Embryonic facial prominence (tissue), 1 donor: Measurements from ENCODE around the gene TRMT10B.

Experiments
- DNase-seq: peaks from one replicate; pipeline ENCODE4 v3.0.0-alpha.2; 2016; ENCODE audit errors: extremely low spot score

TRMT10B gene

DNA sequence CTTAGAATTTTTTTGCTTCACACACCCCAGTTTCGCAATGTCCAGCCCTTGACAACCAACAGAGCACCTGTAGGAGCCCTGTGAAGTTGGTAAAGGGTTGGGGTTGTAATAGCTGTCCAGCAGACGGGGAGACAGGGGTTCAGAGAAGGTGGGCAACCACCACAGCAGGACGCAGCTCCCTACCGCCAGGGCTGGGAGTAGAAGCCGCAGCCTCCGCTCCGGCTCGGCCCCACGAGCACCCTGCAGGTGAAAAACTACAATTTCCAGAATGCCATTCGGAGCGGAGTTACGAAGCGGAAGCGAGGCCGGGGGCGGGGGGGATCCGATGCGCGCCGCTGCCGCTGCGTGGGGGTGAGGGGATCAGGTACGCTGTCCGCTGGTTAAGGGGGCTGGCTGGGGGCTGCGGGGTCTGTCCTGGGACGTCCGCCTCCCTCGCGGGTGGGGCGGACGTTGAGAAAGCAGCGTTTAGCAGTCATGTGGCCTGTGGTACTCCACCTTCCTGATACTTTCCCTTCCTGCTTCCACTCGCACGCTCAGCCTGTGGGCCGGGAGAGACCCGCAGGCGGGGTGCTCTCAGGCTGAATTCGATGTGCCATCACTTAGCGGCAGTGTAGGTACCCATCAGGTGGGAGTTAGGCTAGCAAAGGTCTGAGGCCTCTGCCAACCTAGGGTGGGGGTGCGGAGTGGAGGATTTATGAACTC lies at the start of gene TRMT10B:
Gene TRMT10B, plus strand, starts transcription at position 317 of the 702 bp plus-strand sequence. CDS start 8,127 bp downstream, outside the sequence.
- peak; percentile 45 for DNase-seq

DNA sequence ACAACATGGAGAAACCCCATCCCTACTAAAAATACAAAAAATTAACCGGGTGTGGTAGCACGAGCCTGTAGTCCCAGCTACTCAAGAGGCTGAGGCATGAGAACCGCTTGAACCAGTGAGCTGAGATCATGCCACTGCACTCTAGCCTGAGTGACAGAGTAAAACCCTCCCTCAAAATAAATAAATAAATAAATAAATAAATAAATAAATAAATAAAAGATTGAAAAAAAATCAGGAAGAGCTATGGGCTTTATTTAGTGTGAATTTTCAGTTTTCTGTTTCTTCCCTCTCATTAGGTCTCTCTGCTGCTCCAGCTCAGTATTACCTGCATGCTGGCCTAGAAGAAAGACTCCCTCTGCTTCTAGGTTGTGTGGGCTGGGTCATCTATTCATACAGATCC lies 47.8 kb upstream of the TRMT10B start:
- no peak for DNase-seq

DNA sequence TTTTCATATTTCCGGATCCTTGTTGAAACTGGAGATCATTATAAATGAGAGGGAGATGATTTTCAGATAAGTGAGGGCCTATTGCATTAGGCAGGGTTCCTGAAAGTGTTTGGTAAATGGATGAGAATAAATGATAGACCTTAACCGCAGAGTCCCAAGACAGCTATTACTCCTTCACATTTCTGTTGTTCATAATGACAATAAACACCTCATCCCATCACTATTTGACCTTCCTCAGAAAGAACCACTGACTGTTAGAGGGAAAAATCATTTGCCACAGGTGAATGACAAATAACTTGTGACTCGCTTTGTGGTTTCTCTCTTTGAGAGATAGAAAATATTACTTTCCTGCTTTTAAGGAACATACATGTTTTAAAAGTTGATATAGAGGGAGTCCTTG lies 47.3 kb upstream of the TRMT10B start:
- no peak for DNase-seq

- no peak for DNase-seq
These were observed 45.9 kb upstream of the TRMT10B start for GRCh38 chr9:37707748-37708147.

DNA sequence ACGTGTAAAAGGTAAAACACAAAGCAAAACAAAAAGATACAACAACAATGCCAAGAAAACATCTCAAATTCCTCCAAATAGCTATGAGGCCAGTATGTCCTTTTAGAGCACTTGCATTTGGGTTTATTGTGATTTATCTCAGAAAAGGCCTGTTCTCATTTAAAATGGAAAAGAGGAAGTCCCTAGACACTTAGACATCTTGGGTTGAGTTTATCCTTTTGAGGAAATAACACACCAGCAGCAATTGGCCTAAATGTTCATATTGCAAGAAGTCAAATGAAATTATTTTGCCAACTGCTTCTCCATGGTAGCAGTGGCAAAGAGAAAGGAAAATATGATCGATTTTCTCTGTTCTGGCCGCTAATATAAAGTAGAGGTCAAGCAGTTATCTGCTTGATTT lies 43.6 kb upstream of the TRMT10B start:
- DNase-seq: no peak

GRCh38 chr9:37715260-37715659 lies 38.3 kb upstream of the TRMT10B start:
- no peak for DNase-seq

- DNase-seq: no peak
These were observed 37.6 kb upstream of the TRMT10B start for GRCh38 chr9:37715991-37716505.

DNA sequence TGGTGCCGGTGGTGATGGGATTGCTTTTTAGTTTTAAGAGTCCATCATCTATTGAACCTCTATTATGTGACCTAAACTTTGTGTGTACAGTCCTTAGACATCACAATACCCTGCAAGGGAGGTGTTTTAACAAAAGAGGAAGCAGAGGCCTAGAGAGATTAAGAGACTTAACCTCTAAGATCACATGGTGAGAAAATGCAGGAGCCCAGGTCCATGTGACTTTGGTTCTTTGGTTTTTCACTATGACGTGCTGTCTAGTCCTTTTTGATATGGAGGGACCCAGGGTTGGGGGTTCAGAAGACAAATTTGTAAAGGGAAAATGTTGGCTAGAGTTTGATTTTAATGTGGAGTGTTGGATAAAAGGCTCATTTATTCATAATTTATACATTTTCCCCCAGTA lies 34.1 kb upstream of the TRMT10B start:
- no peak for DNase-seq

DNA sequence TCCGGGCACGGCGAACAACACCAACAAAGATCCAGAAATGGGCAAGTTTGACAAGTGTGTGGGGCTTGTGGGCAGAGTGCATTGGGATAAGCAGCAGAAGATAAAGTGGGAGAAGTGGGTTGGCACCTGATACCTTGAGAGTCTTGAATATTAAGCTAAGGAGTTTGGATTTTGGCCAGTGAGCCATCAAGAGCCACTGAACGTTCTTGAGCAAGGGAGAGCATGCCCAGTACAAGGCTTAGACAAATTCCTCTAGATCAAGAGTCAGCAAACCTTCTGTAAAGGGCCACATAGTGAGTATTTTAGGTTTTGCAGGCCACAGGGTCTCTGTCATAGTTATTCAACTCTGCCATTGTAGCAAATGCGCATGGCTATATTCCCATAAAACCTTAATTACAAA lies 26.6 kb upstream of the TRMT10B start:
- no peak for DNase-seq

DNA sequence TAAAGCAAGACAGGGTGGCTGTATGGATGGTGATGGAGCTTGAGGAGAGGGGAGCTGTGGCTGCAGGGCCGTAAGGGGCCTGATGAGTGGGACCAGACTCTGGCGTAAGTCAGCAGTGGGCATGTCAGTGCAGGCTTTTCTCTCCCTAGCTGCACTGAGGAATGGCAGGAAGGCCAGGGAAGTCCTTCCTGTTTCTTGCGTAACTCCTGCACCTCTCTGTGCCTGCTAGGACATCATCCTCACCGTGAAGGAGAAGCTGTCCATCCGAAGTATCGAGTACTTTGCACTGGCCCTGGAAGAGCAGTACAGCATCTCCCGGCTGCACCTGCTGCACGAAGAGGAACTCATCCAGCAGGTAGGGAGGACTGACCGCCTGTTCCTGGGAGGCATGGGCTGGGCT lies 24.1 kb upstream of the TRMT10B start:
- DNase-seq: no peak

DNA sequence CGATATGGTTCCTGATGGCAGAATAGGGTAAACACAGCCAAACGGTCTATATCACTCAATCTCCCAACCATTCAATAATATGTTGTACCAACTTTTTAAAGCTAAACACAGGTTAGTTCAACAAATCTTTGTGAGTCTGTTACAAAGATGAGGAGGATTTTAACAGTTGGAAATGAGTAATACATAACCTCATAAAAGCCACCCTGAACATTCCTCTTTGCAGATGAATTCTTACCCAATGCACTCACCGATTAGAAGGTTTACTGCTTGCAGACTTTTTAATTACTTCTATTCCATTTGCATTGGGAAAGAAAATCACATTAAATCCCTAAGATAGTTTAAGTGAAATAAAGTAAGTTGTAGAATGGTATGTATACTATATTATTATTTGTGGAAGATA lies 23.3 kb upstream of the TRMT10B start:
- DNase-seq: no peak

DNA sequence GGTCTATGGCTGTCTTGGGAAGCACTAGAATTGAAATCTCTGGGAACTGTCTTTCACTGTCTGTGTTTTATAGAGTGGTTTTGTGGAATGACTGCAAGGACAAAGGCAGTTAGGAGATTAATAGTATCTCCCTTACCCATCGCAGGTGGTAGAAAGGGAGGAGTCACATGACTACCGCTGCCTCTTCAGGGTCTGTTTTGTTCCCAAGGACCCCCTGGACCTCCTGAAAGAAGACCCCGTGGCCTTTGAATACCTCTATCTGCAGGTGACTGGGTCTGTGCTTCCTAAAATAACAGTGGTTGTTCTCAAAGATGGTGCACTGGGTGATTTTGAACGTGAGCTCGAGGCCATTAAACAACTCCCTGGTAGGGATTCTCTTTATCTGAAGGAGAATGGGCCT lies 22.8 kb upstream of the TRMT10B start:
- no peak for DNase-seq

- DNase-seq: no peak
These were observed 21.4 kb upstream of the TRMT10B start for GRCh38 chr9:37732086-37732741.

DNA sequence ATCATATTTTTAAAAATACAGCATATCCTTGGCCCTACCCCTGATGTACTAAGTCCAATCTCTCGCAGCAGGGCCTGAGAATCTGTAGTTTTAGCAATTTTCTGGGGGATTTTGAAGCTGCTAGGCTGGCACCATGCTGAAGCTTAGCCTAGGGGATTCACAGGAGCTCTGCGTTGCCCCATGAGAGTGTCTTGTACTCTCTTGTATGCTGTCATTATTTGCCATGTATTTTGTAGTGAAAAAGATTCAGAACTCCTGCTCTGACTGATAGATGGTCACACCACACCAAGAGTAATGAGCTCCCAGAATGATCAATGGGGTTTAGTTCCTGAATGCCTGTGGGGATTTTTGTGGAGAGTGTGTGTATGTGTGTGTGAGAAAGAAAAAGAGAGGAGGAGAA lies 20.7 kb upstream of the TRMT10B start:
- DNase-seq: no peak

GRCh38 chr9:37739222-37739621 lies 14.4 kb upstream of the TRMT10B start:
- no peak for DNase-seq

GRCh38 chr9:37740128-37740527 lies 13.5 kb upstream of the TRMT10B start:
- no peak for DNase-seq

DNA sequence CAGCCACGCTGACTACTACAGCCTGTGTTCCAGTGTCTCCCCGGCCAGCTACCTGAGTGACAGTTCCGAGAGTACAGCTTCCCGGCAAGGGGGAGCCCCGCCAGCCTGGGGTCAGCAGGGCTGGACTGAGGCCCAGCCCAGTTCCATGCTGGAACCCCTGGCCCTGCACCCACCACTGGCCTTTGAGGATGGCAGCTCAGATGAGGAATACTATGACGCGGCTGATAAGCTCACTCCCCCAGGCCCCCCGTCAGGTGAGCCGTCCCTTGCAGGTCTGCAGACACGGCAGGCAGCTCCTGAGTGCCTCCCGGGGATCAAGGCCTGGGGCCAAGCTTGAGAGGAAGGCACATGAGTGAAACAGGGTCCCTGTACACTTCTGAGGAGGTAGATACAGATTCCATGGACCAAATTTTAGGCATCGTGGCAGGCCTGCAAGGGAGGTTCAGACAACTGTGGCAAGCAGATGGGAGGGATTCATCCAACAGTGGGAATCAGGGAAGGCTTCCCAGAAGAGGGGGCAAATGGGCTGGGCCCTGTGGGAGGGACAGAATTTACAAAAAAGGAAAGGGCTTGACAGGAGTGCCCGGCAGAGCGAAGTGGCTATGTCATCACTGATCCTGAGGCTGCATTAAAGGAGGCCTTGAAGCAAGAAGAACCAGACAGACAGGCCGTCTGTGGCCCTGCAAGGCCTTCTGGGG lies 12.8 kb upstream of the TRMT10B start:
- no peak for DNase-seq

DNA sequence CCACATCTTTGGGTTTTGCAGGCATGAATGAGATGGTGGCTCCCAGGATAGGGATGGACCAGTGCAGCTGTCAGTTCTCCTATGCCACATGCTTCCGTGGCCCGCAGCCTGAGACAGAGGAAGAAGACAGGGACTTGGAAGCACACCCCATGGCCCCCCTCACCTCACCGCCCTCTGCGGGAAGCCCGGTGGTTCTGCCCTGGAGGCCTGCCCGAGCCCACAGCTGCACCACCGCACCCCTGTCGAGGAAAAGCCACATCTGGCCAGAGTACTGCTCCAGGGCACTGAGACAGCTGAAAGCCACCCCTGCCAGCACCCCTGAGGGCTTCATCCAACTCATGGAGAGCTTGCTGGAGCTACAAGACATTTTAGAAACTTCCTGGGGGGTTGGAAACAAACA lies 7.6 kb upstream of the TRMT10B start:
- no peak for DNase-seq

GRCh38 chr9:37746448-37747270 lies 6.9 kb upstream of the TRMT10B start:
- DNase-seq: no peak

DNA sequence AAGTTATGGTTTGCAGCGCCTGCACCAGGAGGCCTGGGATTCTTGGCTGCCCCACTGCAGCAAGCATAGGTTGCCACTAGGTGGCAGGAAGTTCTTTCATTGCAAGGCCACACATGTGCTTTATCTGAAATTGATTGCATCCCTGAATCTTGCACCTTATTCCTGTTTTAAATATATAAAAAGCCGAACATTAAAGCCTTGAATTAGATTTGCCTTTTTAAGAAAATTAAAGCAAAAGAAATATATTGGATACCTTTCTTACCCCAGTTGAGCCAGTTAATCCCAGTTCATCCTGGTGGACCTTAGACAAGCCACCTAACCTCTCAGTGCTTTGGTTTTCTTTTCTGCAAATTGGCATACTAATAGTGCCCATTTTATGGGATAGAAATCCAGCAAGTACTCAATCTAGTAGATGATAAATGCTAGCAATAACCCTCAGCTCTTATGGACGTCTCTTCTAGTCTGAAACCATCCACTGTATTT lies 6.3 kb upstream of the TRMT10B start:
- DNase-seq: no peak

DNA sequence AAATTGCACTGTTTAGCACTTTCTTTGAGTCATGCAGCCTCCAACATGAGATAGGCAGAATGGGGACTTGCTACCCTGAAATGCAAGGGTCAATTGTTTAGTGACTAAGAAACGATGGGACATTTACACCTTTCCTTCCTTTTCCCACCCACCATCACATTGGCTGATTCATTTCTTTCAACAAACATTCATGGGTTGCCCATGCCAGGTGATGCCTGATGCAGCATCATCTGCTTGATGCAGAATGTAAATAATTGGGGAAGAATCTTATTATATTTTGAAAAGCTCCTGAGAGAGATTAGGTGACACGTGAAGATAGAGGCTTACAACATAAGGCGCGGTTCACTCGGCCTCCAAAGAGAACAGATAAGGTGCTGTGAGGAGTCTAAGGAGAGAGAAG lies 4.5 kb upstream of the TRMT10B start:
- DNase-seq: no peak

DNA sequence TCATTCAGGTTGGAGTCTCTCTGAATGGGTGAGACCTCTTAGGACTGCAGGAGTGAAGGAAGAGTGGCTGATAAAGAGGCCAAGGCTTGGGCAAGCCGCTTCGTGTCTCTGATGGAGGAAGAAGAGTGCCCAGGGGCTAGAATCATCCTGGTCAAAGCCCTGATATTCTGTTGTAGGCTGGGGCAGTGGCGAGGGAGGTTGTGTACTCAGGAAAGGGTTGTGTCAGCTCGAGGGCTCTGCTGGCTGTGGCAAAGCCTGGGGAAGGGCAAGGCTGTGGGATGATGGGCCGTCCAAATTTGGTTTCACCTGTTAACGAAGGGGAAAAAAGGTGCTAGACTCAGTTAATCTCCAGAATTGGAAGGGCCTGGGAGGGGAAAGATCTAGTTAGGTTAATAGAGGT lies 2.4 kb upstream of the TRMT10B start:
- no peak for DNase-seq
